ENCODE data around the gene CAPN5. TPM values are rescaled to one million over a fixed set of nuclear protein-coding genes. Genes with fewer than 3 reads are reported as not detected.

Gene CAPN5
- total RNA-seq, 1 experiment from 2014 or later, result 4.8 TPM

GRCh38 chr11:77170107-77170506 lies 103.3 kb downstream of the CAPN5 start:
- Histone ChIP-seq H3K4me1 (peaks cover 42% of the 10 kb centered on the region), H3K27ac (no peak overlapping the region)

GRCh38 chr11:77171254-77171653 lies 104.5 kb downstream of the CAPN5 start:
- H3K36me3 ChIP-seq, result no peaks in the 10 kb centered on the region

More at GRCh38 chr11:77170107-77170506, 103.3 kb downstream of the CAPN5 start:
- Histone ChIP-seq H3K9me3 (replicated peaks) (no peaks in the 10 kb centered on the region), H3K27me3 (no peaks in the 10 kb centered on the region), H3K4me3 (no peak overlapping the region), H3K36me3 (no peaks in the 10 kb centered on the region)
- DNase-seq, result peak; percentile 13 to 25

GRCh38 chr11:77171885-77172665 lies 105.3 kb downstream of the CAPN5 start:
- H3K4me1 ChIP-seq, result peaks cover 49% of the 10 kb centered on the region
- no peaks in the 10 kb centered on the region for H3K9me3 ChIP-seq (replicated peaks)
- no peak for DNase-seq
- H3K27ac ChIP-seq, result no peak overlapping the region
- H3K27me3 ChIP-seq, result no peaks in the 10 kb centered on the region
- no peak overlapping the region for H3K4me3 ChIP-seq
- H3K36me3 ChIP-seq, result no peaks in the 10 kb centered on the region

More at GRCh38 chr11:77171254-77171653, 104.5 kb downstream of the CAPN5 start:
- no peak overlapping the region for H3K27ac ChIP-seq
- H3K27me3 ChIP-seq, result no peaks in the 10 kb centered on the region
- no peak for DNase-seq
- H3K4me3 ChIP-seq, result no peak overlapping the region
- peaks cover 49% of the 10 kb centered on the region for H3K4me1 ChIP-seq
- H3K9me3 ChIP-seq (replicated peaks), result no peaks in the 10 kb centered on the region

GRCh38 chr11:77172666-77172982 lies 105.9 kb downstream of the CAPN5 start:
- H3K4me1 ChIP-seq, result peaks cover 49% of the 10 kb centered on the region
- no peaks in the 10 kb centered on the region for H3K36me3 ChIP-seq
- no peaks in the 10 kb centered on the region for H3K27me3 ChIP-seq
- H3K27ac ChIP-seq, result no peak overlapping the region
- no peak for DNase-seq
- H3K4me3 ChIP-seq, result no peak overlapping the region
- H3K9me3 ChIP-seq (replicated peaks), result no peaks in the 10 kb centered on the region

- H3K27ac ChIP-seq, result no peak overlapping the region
- H3K4me1 ChIP-seq, result peaks cover 49% of the 10 kb centered on the region
- H3K4me3 ChIP-seq, result no peak overlapping the region
- H3K36me3 ChIP-seq, result no peaks in the 10 kb centered on the region
- no peaks in the 10 kb centered on the region for H3K27me3 ChIP-seq
- DNase-seq, result no peak
- no peaks in the 10 kb centered on the region for H3K9me3 ChIP-seq (replicated peaks)
Measured at GRCh38 chr11:77173494-77173893, 106.7 kb downstream of the CAPN5 start.

GRCh38 chr11:77174559-77174958 lies 107.8 kb downstream of the CAPN5 start:
- Histone ChIP-seq H3K36me3 (no peaks in the 10 kb centered on the region), H3K27me3 (no peaks in the 10 kb centered on the region), H3K4me1 (peaks cover 49% of the 10 kb centered on the region), H3K27ac (peak overlapping the region; percentile 47), H3K9me3 (replicated peaks) (no peaks in the 10 kb centered on the region), H3K4me3 (peak overlapping the region; percentile 6; the same call in 1 of the 2 replicates)
- DNase-seq, result peak; percentile 89 to 92

- Histone ChIP-seq H3K4me1 (peaks cover 44% of the 10 kb centered on the region), H3K9me3 (replicated peaks) (no peaks in the 10 kb centered on the region), H3K27ac (peak overlapping the region; percentile 47), H3K4me3 (peak overlapping the region; percentile 6; the same call in 1 of the 2 replicates), H3K36me3 (no peaks in the 10 kb centered on the region), H3K27me3 (no peaks in the 10 kb centered on the region)
- DNase-seq, result peak; percentile 38 to 54
Measured at GRCh38 chr11:77175021-77175842, 108.5 kb downstream of the CAPN5 start.

Other genes starting within 250 kb of the CAPN5 start
- gene ACER3, start 206.1 kb upstream of the CAPN5 start, total RNA-seq (2014; rRNA removed; shearing (Covaris generic)), result 17.3 and 22.1 TPM in 2 replicates
- not detected in 2 replicates for gene B3GNT6, start 32.6 kb upstream of the CAPN5 start, total RNA-seq (2014; rRNA removed; shearing (Covaris generic))
- 0.35 and 0.67 TPM in 2 replicates for gene OMP, start 35.9 kb downstream of the CAPN5 start, total RNA-seq (2014; rRNA removed; shearing (Covaris generic))
- 3.5 and 4.5 TPM in 2 replicates for gene MYO7A, start 61.3 kb downstream of the CAPN5 start, total RNA-seq (2014; rRNA removed; shearing (Covaris generic))
- not detected in 2 replicates for gene GDPD4, start 234.7 kb downstream of the CAPN5 start, total RNA-seq (2014; rRNA removed; shearing (Covaris generic))